Measurements from ENCODE around the gene BCAT1. TPM values are rescaled to one million over a fixed set of nuclear protein-coding genes. Genes with fewer than 3 reads are reported as not detected.

Gene BCAT1
- total RNA-seq, 1 experiment from 2014 or later: 5.8 TPM

DNA sequence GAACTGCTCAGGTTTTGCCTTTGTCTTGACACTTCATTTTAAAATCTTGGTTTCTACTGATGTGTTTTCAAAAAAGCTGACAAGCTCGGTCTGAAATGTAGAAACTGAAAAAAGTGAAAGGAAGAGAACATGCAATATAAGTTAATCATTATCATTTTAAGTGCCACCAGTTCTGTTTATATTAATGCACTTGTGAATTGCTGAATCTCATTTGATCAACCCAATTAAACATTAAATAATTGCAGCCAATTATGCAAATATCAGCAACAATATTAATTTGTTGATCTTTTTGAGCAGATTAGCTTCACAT is 133.8 kb downstream of the BCAT1 start:
- no peaks in the 10 kb centered on the region for H3K27me3 ChIP-seq (ENCODE audit: control insufficient read depth, insufficient read depth, low read length)
- no peaks in the 10 kb centered on the region for H3K9me3 ChIP-seq (ENCODE audit: control insufficient read depth, insufficient read depth, low read depth, low read length)
- H3K27ac ChIP-seq (ENCODE audit: low read length): no peak overlapping the region
- intact Hi-C loops (cut with micrococcal nuclease; ENCODE audit: unreplicated experiment): no loop called here
- in situ Hi-C loops (cut with HindIII; ENCODE audit: low pct_unique_long_range_greater_than_20kb, low sequenced_read_pairs): no loop called here
- ChIA-PET POLR2A (interaction anchor here (0.5 kb wide), 1 partner anchor 572 kb away, joined by 5 read pairs; no protein-coding TSS in a partner anchor), CTCF (no interaction called here)
- ATAC-seq (no peak), DNase-seq (ENCODE audit: low read depth, low spot score) (no peak)
- H3K36me3 ChIP-seq (ENCODE audit: control insufficient read depth, insufficient read depth, low read length): no peaks in the 10 kb centered on the region
- H3K4me3 ChIP-seq (ENCODE audit: low read depth in 2 of 2, low read length in 2 of 2): no peak overlapping the region
- no peak for TF ChIP-seq TCF7L2 (IDR thresholded peaks at IDR 0.05; ENCODE audit: low read depth, low read length)
- no peak for TF ChIP-seq SIN3A (IDR thresholded peaks at IDR 0.05; ENCODE audit: borderline replicate concordance, insufficient read depth, low read depth, low read length)
- H3K4me1 ChIP-seq (ENCODE audit: control insufficient read depth, insufficient read depth, low read length): no peaks in the 10 kb centered on the region
- BruUV-seq (replicated peaks): no TSS peak

DNA sequence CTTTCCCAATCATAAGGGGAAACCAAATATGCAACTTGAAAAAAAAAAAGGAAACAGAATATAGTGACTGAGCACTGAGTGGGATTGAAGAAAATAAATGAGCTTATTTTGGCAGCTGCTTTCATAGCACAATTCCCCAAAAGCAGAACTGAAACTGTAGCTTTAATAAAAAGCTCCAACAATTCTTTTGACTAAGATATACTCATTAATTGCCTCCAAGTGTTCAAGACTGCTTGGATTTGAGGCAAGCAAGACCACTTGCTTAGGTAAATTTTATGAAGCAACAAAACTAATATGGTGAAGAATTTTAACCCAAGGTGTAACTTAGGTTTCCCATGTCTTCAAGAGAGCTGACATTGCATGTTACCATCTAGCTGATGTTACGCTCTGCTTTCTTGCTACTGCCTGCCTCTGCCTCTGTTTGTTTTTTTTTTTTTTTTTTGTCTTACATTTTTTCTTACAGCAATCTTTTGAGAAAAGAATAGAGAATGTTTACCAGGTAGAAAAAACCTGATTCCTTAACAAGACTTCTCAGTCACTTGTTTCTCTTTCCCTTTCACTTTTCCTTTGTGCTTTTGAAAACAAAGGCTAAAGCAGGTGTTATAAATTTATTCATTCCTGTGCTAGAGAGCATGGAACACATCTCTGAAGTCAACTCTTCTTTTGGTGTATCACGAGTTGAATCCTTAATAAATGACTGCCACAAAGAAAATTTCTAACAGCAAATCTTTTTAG is 134.4 kb downstream of the BCAT1 start:
- Histone ChIP-seq H3K27ac (ENCODE audit: low read length) (no peak overlapping the region), H3K4me3 (ENCODE audit: low read depth in 2 of 2, low read length in 2 of 2) (no peak overlapping the region), H3K36me3 (ENCODE audit: control insufficient read depth, insufficient read depth, low read length) (no peaks in the 10 kb centered on the region), H3K4me1 (ENCODE audit: control insufficient read depth, insufficient read depth, low read length) (no peaks in the 10 kb centered on the region), H3K9me3 (ENCODE audit: control insufficient read depth, insufficient read depth, low read depth, low read length) (no peaks in the 10 kb centered on the region), H3K27me3 (ENCODE audit: control insufficient read depth, insufficient read depth, low read length) (no peaks in the 10 kb centered on the region)
- DNase-seq (ENCODE audit: low read depth, low spot score) (no peak), ATAC-seq (no peak)
- POLR2A ChIA-PET: interaction anchor here (0.5 to 0.6 kb wide), 3 partner anchors 8 to 573 kb away, joined by 3 to 5 read pairs (median 5); no protein-coding TSS in a partner anchor
- intact Hi-C loops (cut with micrococcal nuclease; ENCODE audit: unreplicated experiment) (no loop called here), in situ Hi-C loops (cut with HindIII; ENCODE audit: low pct_unique_long_range_greater_than_20kb, low sequenced_read_pairs) (no loop called here)
- no TSS peak for BruUV-seq (replicated peaks)
- TF ChIP-seq, protein P1, sequence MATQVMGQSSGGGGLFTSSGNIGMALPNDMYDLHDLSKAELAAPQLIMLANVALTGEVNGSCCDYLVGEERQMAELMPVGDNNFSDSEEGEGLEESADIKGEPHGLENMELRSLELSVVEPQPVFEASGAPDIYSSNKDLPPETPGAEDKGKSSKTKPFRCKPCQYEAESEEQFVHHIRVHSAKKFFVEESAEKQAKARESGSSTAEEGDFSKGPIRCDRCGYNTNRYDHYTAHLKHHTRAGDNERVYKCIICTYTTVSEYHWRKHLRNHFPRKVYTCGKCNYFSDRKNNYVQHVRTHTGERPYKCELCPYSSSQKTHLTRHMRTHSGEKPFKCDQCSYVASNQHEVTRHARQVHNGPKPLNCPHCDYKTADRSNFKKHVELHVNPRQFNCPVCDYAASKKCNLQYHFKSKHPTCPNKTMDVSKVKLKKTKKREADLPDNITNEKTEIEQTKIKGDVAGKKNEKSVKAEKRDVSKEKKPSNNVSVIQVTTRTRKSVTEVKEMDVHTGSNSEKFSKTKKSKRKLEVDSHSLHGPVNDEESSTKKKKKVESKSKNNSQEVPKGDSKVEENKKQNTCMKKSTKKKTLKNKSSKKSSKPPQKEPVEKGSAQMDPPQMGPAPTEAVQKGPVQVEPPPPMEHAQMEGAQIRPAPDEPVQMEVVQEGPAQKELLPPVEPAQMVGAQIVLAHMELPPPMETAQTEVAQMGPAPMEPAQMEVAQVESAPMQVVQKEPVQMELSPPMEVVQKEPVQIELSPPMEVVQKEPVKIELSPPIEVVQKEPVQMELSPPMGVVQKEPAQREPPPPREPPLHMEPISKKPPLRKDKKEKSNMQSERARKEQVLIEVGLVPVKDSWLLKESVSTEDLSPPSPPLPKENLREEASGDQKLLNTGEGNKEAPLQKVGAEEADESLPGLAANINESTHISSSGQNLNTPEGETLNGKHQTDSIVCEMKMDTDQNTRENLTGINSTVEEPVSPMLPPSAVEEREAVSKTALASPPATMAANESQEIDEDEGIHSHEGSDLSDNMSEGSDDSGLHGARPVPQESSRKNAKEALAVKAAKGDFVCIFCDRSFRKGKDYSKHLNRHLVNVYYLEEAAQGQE (IDR thresholded peaks at IDR 0.05; ENCODE audit: insufficient read depth in 1 of 2, low read depth in 2 of 2, low read length in 1 of 2): no peak
- TF ChIP-seq POLR2AphosphoS5 (IDR thresholded peaks at IDR 0.05; ENCODE audit: low read depth, low read length): no peak
- TF ChIP-seq SIN3A (IDR thresholded peaks at IDR 0.05; ENCODE audit: borderline replicate concordance, insufficient read depth, low read depth, low read length): no peak
- TF ChIP-seq, protein P2, sequence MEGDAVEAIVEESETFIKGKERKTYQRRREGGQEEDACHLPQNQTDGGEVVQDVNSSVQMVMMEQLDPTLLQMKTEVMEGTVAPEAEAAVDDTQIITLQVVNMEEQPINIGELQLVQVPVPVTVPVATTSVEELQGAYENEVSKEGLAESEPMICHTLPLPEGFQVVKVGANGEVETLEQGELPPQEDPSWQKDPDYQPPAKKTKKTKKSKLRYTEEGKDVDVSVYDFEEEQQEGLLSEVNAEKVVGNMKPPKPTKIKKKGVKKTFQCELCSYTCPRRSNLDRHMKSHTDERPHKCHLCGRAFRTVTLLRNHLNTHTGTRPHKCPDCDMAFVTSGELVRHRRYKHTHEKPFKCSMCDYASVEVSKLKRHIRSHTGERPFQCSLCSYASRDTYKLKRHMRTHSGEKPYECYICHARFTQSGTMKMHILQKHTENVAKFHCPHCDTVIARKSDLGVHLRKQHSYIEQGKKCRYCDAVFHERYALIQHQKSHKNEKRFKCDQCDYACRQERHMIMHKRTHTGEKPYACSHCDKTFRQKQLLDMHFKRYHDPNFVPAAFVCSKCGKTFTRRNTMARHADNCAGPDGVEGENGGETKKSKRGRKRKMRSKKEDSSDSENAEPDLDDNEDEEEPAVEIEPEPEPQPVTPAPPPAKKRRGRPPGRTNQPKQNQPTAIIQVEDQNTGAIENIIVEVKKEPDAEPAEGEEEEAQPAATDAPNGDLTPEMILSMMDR (IDR thresholded peaks at IDR 0.05): no peak
- no peak for TF ChIP-seq TCF7L2 (IDR thresholded peaks at IDR 0.05; ENCODE audit: low read depth, low read length)
- CTCF ChIA-PET: no interaction called here

DNA sequence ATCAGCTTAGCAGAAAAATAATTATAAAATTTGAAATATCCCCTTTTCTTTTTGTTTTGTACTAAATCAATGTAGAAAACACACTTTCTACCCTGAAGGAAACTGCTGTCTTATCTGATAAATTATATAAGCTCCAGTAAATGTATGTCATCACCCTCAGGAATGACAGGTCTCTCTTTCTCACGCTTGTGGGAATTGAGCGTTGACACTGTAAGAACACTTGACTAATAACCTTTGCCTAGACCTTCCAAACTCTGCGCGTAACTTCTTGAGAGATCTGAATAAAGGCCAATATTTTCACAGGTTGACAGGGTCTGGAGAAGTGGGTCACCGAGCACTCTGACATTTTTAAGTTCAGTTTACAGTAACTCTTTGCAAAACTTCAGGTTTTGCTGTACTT is 138.5 kb downstream of the BCAT1 start:
- Histone ChIP-seq H3K4me1 (ENCODE audit: control insufficient read depth, insufficient read depth, low read length) (no peaks in the 10 kb centered on the region), H3K36me3 (ENCODE audit: control insufficient read depth, insufficient read depth, low read length) (no peaks in the 10 kb centered on the region), H3K27me3 (ENCODE audit: control insufficient read depth, insufficient read depth, low read length) (no peaks in the 10 kb centered on the region), H3K27ac (ENCODE audit: low read length) (no peak overlapping the region), H3K4me3 (ENCODE audit: low read depth in 2 of 2, low read length in 2 of 2) (no peak overlapping the region), H3K9me3 (ENCODE audit: control insufficient read depth, insufficient read depth, low read depth, low read length) (no peaks in the 10 kb centered on the region)
- in situ Hi-C loops (cut with HindIII; ENCODE audit: low pct_unique_long_range_greater_than_20kb, low sequenced_read_pairs) (no loop called here), intact Hi-C loops (cut with micrococcal nuclease; ENCODE audit: unreplicated experiment) (no loop called here)
- TF ChIP-seq SIN3A (IDR thresholded peaks at IDR 0.05; ENCODE audit: borderline replicate concordance, insufficient read depth, low read depth, low read length) (no peak), TCF7L2 (IDR thresholded peaks at IDR 0.05; ENCODE audit: low read depth, low read length) (no peak), POLR2AphosphoS5 (IDR thresholded peaks at IDR 0.05; ENCODE audit: low read depth, low read length) (no peak)
- TF ChIP-seq, protein P1 (IDR thresholded peaks at IDR 0.05; ENCODE audit: insufficient read depth in 1 of 2, low read depth in 2 of 2, low read length in 1 of 2): no peak
- TF ChIP-seq, protein P2 (IDR thresholded peaks at IDR 0.05): no peak
- ATAC-seq: no peak
- BruUV-seq (replicated peaks): no TSS peak
- CTCF ChIA-PET: no interaction called here
- no peak for DNase-seq (ENCODE audit: low read depth, low spot score)
- POLR2A ChIA-PET: no interaction called here
